T-helper 22 cell (primary cell): ENCODE data around the gene TAMM41.
"Not testable (repeated sequence)": the region's sequence is repeated elsewhere in the genome, so short reads cannot be mapped to it uniquely, and the experiment has no call there.

Experiments
- DNase-seq: peaks from one replicate; pipeline ENCODE4 v3.0.0-alpha.2; 2020; ENCODE audit warnings: low read depth

The TAMM41 gene, protein sequence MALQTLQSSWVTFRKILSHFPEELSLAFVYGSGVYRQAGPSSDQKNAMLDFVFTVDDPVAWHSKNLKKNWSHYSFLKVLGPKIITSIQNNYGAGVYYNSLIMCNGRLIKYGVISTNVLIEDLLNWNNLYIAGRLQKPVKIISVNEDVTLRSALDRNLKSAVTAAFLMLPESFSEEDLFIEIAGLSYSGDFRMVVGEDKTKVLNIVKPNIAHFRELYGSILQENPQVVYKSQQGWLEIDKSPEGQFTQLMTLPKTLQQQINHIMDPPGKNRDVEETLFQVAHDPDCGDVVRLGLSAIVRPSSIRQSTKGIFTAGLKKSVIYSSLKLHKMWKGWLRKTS

DNA sequence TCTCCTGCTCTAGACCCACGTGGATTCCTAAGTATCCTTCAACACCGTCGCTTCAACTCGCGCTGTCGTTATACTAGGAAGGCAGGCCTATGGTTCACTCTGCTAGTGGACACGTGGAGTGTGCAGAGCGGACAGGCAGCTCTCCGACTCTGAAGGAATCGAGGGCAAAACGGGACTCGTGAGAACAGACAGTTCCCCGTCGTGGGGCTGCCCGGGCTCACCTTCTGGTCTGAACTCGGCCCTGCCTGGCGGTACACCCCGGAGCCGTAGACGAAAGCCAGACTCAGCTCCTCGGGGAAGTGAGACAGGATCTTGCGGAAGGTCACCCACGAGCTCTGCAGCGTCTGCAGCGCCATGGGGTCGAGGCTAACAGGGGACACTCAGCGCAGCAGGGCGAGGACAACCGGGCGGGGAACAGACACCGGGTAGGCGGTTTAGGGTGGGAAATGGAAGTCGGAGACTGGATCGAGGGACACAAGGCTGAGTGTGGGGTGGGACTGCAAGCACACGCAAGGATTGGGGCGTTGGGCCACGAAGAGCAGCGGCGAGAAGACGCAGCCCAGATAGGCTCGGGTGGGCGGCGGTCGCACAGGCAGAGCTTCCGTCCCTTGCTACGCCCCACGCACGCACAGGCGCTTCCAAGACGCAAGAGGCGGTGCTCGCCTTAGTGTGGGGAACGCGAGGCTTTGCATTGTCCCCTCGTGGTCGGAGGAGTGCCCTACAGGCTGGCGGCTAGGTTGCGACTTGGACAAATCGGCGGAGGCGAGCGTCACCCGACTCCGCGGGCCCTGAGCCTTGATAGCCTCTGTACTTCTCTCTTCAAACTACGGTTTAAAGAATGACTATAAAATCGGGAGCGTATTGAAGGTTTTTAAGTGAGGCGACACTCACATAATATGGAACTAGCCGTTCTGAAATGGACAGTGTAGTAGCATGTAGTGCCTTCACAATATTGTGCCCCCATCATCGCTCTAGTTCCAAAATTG is at the start of gene TAMM41:
TAMM41 (minus strand) TSS at position 605 of the 986 bp plus-strand sequence; CDS start at position 356, 249 bp downstream.
- peak; percentile 75 for DNase-seq

DNA sequence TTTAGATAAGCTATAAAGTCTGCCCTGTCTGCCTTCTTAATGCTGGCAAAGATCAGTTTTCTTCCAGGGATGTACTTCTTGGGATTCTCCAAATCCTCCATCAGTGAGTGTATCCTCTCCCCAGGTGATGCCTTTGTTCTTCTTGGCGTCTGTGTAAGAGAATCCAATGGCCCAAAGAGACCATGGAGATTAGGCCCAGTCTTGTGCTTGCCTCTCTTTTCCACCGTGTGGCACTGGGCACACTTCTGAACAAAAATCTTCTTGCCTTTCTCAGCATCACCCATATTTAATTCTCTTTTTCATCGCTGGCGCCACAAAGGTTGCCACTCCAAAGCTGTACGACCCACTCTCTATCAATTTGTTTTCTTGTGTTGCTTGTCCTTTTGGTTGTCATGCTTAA is 32.2 kb upstream of the TAMM41 start:
- no peak for DNase-seq

DNA sequence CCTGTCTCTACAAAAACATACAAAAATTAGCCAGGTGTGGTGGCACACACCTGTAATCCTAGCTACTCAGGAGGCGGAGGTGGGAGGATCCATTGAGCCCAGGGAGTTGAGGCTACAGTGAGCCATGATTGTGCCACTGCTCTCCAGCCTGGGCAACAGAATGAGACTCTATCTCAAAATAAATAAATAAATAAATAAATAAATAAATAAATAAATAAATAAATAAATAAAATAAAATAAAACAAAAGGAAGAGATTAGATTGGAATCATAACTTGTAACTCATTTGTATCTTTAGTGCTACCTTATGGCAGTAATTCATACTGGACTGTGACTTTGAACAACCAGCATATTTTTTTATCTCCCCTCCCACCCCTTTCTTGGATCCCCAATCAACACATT is 28.0 kb upstream of the TAMM41 start:
- not testable (repeated sequence) for DNase-seq

DNA sequence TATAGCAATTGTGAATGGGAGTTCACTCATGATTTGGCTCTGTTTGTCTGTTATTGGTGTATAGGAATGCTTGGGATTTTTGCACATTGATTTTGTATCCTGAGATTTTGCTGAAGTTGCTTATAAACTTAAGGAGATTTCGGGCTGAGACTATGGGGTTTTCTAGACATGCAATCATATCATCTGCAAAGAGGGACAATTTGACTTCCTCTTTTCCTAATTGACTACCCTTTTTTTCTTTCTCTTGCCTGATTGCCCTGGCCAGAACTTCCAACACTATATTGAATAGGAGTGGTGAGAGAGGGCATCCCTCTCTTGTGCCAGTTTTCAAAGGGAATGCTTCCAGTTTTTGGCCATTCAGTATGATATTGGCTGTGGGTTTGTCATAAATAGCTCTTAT is 17.1 kb upstream of the TAMM41 start:
- DNase-seq: not testable (repeated sequence)

DNA sequence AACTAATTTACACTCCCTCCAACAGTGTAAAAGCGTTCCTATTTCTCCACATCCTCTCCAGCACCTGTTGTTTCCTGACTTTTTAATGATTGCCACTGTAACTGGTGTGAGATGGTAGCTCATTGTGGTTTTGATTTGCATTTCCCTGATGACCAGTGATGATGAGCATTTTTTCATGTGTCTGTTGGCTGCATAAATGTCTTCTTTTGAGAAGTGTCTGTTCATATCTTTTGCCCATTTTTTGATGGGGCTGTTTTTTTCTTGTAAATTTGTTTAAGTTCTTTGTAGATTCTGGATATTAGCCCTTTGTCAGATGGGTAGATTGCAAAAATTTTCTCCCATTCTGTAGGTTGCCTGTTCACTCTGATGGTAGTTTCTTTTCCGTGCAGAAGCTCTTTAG is 15.9 kb upstream of the TAMM41 start:
- DNase-seq: not testable (repeated sequence)

DNA sequence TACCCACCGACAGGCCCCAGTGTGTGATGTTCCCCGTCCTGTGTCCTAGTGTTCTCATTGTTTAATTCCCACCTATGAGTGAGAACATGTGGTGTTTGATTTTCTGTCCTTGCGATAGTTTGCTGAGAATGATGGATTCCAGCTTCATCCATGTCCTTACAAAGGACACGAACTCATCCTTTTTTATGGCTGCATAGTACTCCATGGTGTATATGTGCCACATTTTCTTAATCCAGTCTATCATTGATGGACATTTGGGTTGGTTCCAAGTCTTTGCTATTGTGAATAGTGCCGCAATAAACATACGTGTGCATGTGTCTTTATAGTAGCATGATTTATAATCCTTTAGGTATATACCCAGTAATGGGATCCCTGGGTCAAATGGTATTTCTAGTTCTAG is 15.5 kb upstream of the TAMM41 start:
- not testable (repeated sequence) for DNase-seq

DNA sequence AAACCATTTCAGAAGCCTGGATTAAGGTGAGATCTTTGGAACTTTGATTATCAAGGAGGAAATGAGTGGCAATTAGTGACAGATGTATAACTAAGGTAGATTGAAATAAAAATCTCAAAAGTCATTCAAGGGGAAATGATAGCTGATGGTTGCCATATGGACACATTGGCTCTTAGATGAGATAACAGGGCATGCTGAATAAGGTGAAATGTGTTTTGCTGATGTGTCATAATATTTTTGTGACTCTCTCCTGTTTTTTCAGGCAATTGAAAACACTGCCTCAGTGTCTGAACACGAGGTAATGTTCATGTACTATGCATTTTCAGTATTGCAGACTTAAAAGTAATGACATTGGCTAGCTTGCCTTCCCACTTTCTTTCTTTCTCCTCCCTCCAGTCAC is 13.5 kb upstream of the TAMM41 start:
- DNase-seq: not testable (repeated sequence)

DNA sequence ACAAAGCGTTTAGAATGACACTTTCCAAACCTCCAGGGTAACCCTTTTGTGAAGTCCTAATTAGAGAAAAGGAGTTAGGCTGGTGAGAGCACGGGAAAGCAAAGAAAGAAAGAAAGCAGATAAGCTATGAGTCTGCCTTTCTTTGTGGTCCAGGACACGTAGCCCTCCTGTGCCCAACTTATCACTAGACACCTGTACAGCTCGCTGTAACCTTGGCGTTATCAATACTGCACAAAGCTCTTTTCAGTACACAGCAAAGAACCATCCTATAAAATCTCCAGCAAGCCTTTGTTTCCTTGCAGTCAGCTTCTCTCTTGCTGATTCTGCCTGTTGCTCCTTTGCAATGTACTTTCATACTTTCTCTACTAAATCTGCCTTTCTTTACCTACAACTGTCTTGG is 6.8 kb upstream of the TAMM41 start:
- DNase-seq: no peak

DNA sequence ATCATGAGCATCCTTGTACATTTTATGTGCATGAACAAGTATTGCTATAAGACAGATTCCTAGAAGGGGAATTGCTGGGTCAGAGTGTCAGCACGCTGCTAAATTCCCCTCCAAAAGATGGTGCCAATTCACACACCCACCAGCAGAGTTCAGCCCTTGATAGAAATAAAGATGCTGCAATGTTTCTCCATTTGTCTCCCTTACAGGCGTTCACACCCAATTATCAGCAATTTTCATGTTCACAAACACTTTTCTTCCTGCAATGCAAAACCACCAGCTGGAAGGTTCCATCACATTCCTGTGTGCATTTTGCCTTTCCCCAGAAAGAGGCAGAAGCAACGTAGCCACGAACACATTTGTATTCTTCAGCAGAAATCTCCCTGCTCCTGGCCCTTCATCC is 3.3 kb upstream of the TAMM41 start:
- no peak for DNase-seq

DNA sequence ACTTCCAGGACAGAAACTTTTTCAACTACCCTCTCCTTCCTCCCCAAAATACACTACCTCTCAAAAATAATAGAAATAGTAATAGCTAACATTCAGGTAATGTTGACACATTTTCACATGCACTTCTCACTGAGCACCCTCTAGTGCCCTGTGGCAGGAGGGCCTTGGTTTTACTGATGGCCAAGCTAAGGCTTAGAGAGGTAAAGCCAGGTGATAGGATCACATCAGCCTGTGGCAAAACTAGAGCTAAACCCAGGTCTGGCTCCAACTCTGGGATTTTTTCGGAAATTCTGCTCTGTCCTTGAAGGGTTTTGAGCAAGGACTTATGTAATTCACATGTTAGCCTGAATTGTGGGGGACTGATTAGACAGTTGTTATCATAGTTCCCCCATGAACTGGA is 922 bp upstream of the TAMM41 start:
- no peak for DNase-seq

DNA sequence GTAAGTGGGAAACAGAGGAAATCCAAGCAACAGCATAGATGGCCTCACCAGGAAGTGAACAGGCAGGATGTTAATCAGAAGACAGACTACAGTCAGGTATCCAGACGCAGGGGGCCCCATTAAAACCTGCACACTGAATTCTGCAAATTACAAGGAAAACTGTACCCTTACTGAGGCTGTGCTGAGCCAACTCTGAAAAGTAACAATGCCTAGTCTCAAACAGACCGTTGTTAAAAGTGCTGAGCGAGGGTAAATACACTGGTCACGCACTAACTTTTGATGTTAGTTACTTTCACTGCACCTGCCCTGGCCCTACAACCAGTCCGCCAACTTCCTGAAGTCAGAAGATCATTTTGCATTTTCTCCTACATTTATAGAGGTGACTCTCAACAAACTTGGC is 1.0 kb downstream of the TAMM41 start:
- DNase-seq: no peak

DNA sequence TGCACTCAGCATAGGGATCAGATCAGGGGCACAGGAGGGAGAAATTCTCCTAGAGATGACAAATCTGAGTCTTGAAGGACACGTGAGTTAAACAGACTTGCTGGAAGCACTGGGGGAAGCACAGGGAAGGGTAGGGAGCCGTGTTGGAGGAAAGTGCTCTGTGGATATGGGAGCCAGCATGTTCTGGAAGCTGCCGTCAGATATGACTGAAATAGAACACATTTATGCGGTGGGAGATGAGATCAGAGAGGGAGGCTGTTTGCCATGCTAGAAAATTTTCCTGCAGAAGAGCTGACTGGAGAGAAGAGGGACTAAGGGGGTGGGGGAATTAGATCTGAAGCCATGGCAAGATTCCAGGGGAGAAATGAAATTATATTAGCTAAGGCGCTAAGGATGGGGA is 1.8 kb downstream of the TAMM41 start:
- no peak for DNase-seq

DNA sequence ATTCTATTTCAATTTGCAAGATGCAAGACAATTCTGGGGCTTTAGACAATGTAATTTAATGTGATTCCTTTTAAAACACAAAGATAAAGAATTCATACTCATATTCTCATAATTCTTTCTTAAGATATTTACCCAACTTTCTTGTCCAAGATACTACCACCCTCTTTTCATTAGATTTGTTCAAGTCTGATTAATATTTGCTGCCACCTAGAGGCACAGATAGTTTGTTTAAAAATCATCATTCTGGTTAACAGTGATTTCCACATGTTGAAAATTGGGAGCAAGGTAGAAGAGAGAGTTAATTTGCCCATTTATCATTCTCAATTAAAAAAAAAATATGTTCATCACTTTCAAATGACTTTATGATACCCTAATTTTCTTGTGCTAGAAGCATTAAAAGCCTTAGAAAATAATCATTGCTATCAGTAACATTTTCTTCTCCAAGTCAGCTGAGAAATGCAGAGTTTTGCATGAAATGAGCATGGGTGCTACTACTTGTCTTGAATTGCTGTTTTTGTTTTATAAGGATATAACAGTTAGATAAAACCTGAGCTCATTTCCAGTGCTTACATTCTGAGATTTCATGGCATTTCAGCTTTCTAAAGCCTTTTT is 11.6 kb downstream of the TAMM41 start:
- DNase-seq: no peak

DNA sequence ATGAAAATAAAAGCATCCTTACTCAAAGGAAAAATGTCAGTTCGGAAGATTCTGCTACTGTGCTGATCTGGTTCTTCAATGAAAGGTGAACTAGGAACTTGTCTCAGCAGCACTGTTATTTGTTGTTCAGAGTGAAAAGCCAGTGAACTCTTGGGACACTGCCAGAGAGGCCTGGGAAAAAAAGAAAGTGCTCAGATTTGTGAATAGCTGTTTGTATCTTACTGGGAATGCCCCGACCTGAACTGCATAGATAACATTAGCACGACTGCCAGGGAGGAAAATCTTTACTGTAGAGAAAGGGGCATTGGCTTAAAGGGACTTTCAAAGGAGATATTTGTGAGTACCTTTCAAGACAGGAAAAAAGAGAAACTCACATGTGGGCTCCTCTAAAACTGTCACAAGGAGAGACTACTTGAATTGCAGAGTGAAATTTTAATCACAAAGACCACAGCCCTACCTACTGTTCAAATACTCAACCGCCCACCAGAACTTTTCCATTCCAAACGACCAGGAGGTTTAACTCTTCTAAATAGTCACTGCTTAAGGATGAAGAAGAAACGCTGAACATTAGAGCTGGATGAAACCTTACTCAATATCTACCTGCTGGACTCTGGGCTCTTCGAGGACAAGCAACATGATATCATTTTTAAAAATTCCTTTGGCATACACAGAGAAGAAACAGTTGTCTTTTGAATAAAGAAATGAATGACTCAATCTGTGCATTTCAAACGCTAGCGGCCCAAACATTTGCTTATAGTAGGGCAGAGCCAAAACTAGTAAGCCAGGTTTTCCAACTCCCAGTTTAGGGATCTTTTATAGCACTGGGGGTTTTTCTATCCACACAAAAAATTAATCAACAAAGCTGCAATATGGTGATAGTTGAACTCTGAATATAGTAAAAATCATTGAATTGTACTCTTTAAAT is 13.4 kb downstream of the TAMM41 start:
- DNase-seq: no peak

DNA sequence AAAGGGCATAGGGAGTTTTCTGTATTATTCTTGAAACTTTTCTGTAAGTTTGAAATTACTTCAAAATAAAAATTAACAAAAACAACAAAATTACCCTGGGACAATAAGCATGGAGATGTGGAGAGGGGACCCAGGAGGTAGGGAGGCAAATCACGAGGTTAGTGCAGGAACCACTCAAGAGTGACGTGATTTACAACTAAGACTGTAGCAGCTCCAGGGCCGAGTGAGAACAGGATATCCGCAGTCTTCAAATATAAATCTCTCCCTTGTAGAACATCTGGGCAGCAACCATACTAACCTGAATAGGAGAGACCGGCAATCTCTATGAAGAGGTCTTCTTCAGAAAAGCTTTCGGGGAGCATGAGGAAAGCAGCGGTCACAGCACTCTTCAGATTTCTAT is 17.3 kb downstream of the TAMM41 start:
- no peak for DNase-seq

DNA sequence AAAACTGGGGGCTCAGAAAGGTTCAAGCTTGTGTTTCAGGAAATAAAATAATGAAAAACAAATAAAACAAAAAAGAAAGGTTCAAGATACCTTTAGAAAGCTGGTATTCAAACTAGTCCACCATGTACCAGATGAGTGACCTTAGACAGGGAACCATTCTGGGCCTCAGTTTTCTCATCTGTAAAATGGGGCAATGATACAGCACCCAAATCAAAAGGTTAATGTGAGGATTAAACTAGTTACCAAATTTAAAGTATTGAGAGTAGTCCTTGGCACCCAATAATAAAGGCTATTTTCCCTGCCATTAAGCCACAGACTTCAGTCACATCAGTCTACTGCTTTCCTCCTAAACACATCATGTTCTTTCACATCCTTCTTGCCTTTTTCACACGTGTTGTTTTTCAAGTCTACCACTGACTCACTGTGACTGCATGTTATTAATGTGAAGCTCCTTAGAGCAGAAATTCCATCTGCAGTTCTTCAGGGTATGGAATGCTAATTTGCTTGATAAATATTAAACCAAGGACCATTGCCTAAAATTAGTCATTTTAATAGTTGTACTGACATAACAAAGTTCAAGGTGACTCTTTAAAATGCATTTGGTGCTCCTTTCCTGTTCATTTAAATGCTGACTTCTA is 19.9 kb downstream of the TAMM41 start:
- DNase-seq: no peak

DNA sequence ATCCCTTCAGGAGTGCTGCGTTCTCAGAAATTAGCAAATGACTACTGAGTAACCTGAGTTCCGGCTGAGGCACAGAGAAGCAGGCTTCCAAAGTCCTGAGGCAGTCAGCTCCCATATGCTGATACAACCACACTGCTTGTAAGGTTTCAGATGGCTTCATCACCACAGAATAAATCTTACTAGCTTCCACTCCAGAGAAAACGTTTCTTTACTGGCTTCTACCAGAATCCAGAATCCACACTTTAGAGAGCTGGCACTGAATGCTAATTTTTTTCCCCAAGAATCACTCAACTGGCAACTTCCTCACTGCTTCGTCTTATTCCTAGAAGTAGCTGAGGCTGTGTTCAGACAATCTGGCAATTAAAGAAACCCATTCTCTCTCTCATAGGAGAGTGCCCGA is 21.4 kb downstream of the TAMM41 start:
- no peak for DNase-seq

DNA sequence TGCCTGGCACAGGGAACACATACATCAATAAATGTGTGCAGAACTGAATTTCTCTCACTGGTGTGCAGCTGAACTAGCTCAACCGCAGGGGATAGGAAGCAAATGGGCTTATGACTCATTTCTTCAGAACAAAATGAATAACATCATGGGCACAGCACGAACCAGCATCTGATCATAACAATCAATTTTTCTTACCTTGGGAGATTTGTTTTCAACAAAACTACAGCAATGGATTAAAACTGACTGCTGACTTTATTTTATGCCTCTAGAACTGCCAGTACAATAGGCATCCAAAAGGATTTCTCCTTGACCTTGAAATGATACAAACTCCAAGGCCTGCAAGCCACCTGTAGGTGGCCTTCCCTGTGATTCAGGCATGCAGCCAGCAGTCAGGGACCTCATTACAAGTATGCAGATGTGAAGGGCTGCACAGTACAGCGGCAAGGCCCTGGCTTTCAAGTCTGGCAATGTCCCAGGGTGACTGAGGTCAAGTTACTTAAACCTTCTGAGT is 26.1 kb downstream of the TAMM41 start:
- no peak for DNase-seq

DNA sequence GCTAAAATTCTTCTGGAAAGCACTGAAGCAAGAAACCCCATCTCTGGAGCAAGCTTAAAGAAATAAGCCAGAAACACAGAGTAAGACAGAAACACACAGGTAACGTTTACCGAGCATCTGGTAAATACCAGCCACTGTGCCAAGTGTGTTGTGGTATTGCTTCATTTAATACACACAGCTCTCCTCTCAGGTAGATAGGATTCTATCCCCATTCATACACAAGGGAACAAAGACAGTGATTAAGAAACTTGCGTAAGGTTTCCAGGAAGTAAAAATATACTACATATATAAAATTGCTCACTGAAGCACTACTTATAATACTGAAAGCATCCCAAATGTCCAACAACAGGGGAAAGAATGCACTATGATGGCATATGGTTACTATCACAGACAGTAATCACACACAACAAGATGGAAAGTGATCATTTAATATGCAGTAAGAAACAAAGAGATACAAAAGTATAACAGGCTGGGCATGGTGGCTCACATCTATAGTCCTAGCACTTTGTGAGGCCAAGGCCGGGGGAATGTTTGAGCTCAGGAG is 27.5 kb downstream of the TAMM41 start:
- no peak for DNase-seq

DNA sequence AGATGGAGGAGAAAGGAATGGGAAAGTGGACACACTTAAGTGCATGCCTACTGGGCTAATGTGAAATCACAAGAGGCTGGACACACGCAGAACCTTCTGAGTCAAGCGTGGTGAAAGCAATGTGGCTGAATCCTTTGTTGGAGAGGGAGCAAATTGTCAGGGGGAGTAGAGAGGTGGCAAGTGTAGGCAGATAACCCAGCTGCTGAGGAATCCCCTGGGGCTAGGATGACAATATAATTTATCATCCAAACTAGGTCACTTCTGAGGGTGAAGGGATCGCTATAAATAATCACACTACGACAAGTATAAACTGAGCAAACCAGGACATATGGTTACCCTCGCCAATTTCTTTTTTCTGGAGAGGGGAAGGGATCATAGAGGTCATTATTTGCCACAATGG is 28.7 kb downstream of the TAMM41 start:
- no peak for DNase-seq

DNA sequence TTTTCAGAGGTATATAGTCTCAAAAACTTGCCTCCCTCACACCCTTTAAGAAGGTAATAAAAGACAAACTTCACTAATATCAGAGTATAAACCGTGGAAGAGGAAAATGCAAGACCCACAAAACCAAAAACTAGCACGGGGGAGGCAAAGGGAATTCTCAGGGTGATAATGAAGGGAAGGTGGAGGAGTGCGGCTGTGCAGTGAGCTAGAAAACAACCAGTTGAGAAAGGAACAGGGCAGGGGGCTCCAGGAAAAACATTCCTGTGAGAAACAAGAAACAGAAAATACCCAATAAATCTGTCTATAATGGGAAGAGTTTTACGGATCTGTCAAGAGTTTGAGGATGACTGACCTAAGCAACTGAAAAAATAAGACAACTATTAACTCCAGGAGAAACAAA is 31.6 kb downstream of the TAMM41 start:
- DNase-seq: no peak
